VCaP (cell line): Measurements from ENCODE around the gene TYRP1.

Experiments used
- H3K27ac ChIP-seq: fragments of 450-650 bp; 2 replicates; pipeline ENCODE4 v1.5.1; 2017
- CTCF ChIP-seq: fragments of 450-650 bp; conservative IDR thresholded peaks from 2 replicates; pipeline ENCODE4 v1.5.1; 2017; ENCODE audit warnings: mild to moderate bottlenecking, moderate library complexity

The TYRP1 gene

GRCh38 chr9:12693141-12693540, at the start of gene TYRP1:
TYRP1 (plus strand) TSS chr9:12693385; CDS start chr9:12693997, 612 bp downstream.
- no peak for TF ChIP-seq CTCF
- H3K27ac ChIP-seq: no peak within 1 kb of the TSS

- TF ChIP-seq CTCF: no peak
- H3K27ac ChIP-seq: no peak overlapping the region
These were observed 49.5 kb upstream of the TYRP1 start for GRCh38 chr9:12643686-12644085.

- no peak for TF ChIP-seq CTCF
- no peak overlapping the region for H3K27ac ChIP-seq
These were observed 44.3 kb upstream of the TYRP1 start for GRCh38 chr9:12648925-12649324.

GRCh38 chr9:12651125-12651524, 42.1 kb upstream of the TYRP1 start:
- no peak overlapping the region for H3K27ac ChIP-seq
- no peak for TF ChIP-seq CTCF

- no peak overlapping the region for H3K27ac ChIP-seq
- TF ChIP-seq CTCF: no peak
These were observed 40.2 kb upstream of the TYRP1 start for GRCh38 chr9:12652973-12653372.

DNA sequence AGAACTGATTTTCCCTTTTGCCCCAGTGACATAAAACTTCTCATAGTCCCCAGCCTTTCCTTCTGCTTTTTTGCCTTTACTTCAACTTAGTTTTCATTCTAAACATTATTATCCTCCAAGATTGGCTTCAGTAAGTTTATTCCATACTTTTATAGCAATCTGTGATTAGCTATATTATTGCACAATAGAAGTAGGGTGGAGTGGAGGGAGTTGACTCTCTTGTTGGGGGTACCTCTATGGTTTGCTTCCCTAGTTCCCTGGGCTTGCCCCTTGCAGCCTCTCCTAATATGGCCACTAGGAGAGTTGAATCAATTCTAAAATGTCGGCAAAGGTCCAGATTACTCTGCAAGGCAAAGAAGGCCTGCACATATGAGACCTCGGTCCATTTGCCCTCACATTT, 36.4 kb upstream of the TYRP1 start:
- no peak for TF ChIP-seq CTCF
- no peak overlapping the region for H3K27ac ChIP-seq

GRCh38 chr9:12657233-12657632, 36.0 kb upstream of the TYRP1 start:
- H3K27ac ChIP-seq: no peak overlapping the region
- TF ChIP-seq CTCF: no peak

DNA sequence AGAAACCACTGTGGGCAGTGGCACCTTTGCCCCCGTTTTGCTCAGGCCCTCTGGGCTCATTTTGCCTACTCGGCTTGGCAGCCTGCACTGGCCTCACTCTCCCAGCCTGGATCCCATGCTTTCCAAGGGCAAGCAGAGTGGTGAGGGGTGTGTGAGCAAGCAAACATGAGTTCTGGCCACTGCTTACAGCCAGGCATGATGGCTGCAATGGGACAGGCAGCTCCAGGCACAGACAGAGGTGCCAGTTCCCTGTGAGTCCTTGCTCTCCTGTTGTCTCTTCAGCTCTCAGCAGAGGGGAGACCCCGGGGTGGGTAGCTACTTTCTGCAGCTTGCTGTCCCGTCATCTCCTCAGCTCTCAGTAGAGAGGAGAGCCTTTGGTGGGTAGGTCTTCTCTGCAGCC, 35.2 kb upstream of the TYRP1 start:
- TF ChIP-seq CTCF: no peak
- no peak overlapping the region for H3K27ac ChIP-seq
